CD4-positive, alpha-beta memory T cell (primary cell): Measurements from ENCODE around the gene FUT8. TPM values are rescaled to one million over a fixed set of nuclear protein-coding genes. Genes with fewer than 3 reads are reported as not detected.

Experiments used
- CTCF ChIA-PET: fragments of 350-600 bp; sonication (Branson Sonifier 250); formaldehyde crosslinking; loops from one replicate; lab custom pipeline; 2021; ENCODE audit warnings: inconsistent platforms; ENCODE audit not compliant: partially characterized antibody; lab: Charles Lee
- POLR2A ChIA-PET: fragments of 350-600 bp; sonication (Branson Sonifier 250); formaldehyde crosslinking; loops from one replicate; lab custom pipeline; 2021; ENCODE audit not compliant: partially characterized antibody; lab: Charles Lee
- DNase-seq, 5 donors: peaks; one replicate each; pipeline versions ENCODE4 v3.0.0 to v3.0.0-alpha.2; 2020 to 2022; ENCODE audit warnings: mixed read lengths in 1 of 5
- H3K27ac ChIP-seq: one replicate; pipeline ENCODE4 v1.7.0; 2013; ENCODE audit warnings: low read depth, low read length
- H3K27me3 ChIP-seq: 2 replicates; pipeline ENCODE4 v1.7.0; 2013; ENCODE audit warnings: mild to moderate bottlenecking, low read length, moderate library complexity; ENCODE audit not compliant: insufficient read depth
- H3K36me3 ChIP-seq: 2 replicates; pipeline ENCODE4 v1.7.0; 2013; ENCODE audit warnings: mild to moderate bottlenecking, low read length, moderate library complexity; ENCODE audit not compliant: insufficient read depth
- H3K4me1 ChIP-seq: 2 replicates; pipeline ENCODE4 v1.7.0; 2013; ENCODE audit warnings: mild to moderate bottlenecking, low read length, moderate library complexity; ENCODE audit not compliant: insufficient read depth
- H3K4me3 ChIP-seq, 2 donors: one replicate each; pipeline ENCODE4 v1.7.0; 2013; ENCODE audit warnings: low read length in 2 of 2, mild to moderate bottlenecking in 1 of 2
- H3K9me3 ChIP-seq, 2 donors: one replicate each; pipeline ENCODE4 v1.7.0; 2013; ENCODE audit warnings: low read length in 2 of 2, control low read depth in 1 of 2; ENCODE audit not compliant: control insufficient read depth in 1 of 2
- H3K27ac Mint-ChIP-seq, 7 donors: one replicate each; pipeline ENCODE4 v1.8.0; 2020 to 2021; ENCODE audit warnings: mixed read lengths in 7 of 7, mild to moderate bottlenecking in 6 of 7, inconsistent platforms in 3 of 7, moderate library complexity in 3 of 7
- H3K27me3 Mint-ChIP-seq, 2 donors: one replicate each; pipeline ENCODE4 v1.8.0; 2020 to 2021; ENCODE audit warnings: mixed read lengths in 2 of 2
- H3K36me3 Mint-ChIP-seq, 2 donors: one replicate each; pipeline ENCODE4 v1.8.0; 2020 to 2021; ENCODE audit warnings: mixed read lengths in 2 of 2, inconsistent platforms in 1 of 2, mild to moderate bottlenecking in 1 of 2
- H3K4me1 Mint-ChIP-seq, 4 donors: one replicate each; pipeline ENCODE4 v1.8.0; 2020 to 2021; ENCODE audit warnings: mixed read lengths in 4 of 4, mild to moderate bottlenecking in 1 of 4
- H3K4me3 Mint-ChIP-seq, 8 donors: one replicate each; pipeline ENCODE4 v1.8.0; 2020 to 2021; ENCODE audit warnings: mixed read lengths in 8 of 8, mild to moderate bottlenecking in 7 of 8, moderate library complexity in 6 of 8, inconsistent platforms in 3 of 8
- H3K9me3 Mint-ChIP-seq, 8 donors: one replicate each; pipeline ENCODE4 v1.8.0; 2020 to 2021; ENCODE audit warnings: mixed read lengths in 8 of 8, mild to moderate bottlenecking in 5 of 8, inconsistent platforms in 3 of 8, moderate library complexity in 1 of 8
- intact Hi-C: fragments of 100-400 bp; cut with micrococcal nuclease; formaldehyde crosslinking; loops from one replicate; pipeline ENCODE4 v1.15.1; 2023
- polyA plus RNA-seq, 2 donors: library from polyadenylated mRNA; unstranded; fragments of 300-500 nt; fragmentation: Illumina TruSeq; gene quantifications; one replicate each; pipeline ENCODE4 v1.2.3, GENCODE V29; 2021
- total RNA-seq, 2 experiments: library from RNA; stranded (reverse); gene quantifications; one replicate each; pipeline ENCODE4 v1.2.3, GENCODE V29; 2021

The FUT8 gene
- total and polyA plus RNA-seq, 4 experiments from 2014 or later, result 10.6 to 51.0 (median 32.2) TPM

DNA sequence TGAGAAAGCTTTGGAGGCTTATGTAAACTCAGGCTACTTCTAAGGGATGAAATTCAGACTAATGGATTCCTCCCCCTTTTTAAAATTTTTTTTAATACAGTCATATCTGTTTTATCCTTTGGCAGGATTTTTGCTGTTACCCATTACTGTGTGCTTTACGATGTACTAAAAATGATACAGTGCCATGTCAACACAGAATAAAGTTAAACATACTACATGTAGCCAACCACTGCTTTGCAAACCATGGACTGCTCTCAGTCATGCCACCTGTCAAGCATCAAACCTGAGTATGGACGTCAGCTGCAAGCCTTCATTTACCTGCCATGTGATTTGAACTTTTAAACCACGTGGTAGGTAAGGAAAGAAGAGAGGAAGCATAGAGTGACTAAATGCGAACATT, 325.8 kb downstream of the FUT8 start:
- intact Hi-C loops, result no loop called here
- peaks cover 53 to 57% of the 10 kb centered on the region in 2 donors for H3K36me3 Mint-ChIP-seq
- H3K9me3 ChIP-seq, result no peaks in the 10 kb centered on the region
- H3K27me3 ChIP-seq, result no peaks in the 10 kb centered on the region
- H3K4me1 ChIP-seq, result no peaks in the 10 kb centered on the region
- no peak for DNase-seq
- CTCF ChIA-PET, result no interaction called here
- H3K36me3 ChIP-seq, result no peaks in the 10 kb centered on the region
- H3K27me3 Mint-ChIP-seq, result no peaks in the 10 kb centered on the region
- H3K27ac ChIP-seq, result no peak overlapping the region
- POLR2A ChIA-PET, result no interaction called here
- no peak overlapping the region for H3K27ac Mint-ChIP-seq
- H3K4me3 ChIP-seq, result no peak overlapping the region
- H3K4me3 Mint-ChIP-seq, result no peak overlapping the region
- no peaks in the 10 kb centered on the region for H3K4me1 Mint-ChIP-seq
- no peaks in the 10 kb centered on the region for H3K9me3 Mint-ChIP-seq

- H3K27ac Mint-ChIP-seq, result peak overlapping the region in 1 of 7 donors; percentile 13
- no peaks in the 10 kb centered on the region for H3K9me3 Mint-ChIP-seq
- Histone ChIP-seq H3K4me1 (no peaks in the 10 kb centered on the region), H3K9me3 (no peaks in the 10 kb centered on the region), H3K27me3 (no peaks in the 10 kb centered on the region), H3K27ac (no peak overlapping the region), H3K36me3 (no peaks in the 10 kb centered on the region), H3K4me3 (no peak overlapping the region)
- H3K36me3 Mint-ChIP-seq, result peaks cover 24 to 33% of the 10 kb centered on the region in 2 donors
- peaks cover 0 to under 1% (median 0%) of the 10 kb centered on the region in 4 donors for H3K4me1 Mint-ChIP-seq
- H3K27me3 Mint-ChIP-seq, result no peaks in the 10 kb centered on the region
- intact Hi-C loops, result no loop called here
- H3K4me3 Mint-ChIP-seq, result no peak overlapping the region
- ChIA-PET POLR2A (no interaction called here), CTCF (no interaction called here)
- no peak for DNase-seq
Observed at GRCh38 chr14:65745396-65746190, 333.1 kb downstream of the FUT8 start.

DNA sequence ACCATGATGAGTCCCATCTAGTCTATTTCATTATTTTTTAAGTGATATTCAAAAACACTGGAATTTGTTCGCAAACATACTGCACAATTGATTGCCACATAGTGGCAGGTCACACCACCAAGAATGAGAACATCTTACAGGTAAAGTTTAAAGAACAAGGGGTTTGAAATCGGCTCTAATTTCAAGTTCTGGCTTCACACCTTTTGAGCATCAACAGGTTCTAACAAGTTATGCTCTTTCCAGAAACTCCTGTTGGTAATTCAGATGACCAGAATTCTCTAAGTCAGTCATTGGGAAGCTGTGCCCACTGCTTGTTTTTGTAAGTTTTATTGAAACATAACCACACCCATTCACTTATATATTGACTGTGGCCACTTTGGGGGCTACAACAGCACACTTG, 336.3 kb downstream of the FUT8 start:
- Histone ChIP-seq H3K4me3 (no peak overlapping the region), H3K27ac (no peak overlapping the region), H3K27me3 (no peaks in the 10 kb centered on the region), H3K36me3 (no peaks in the 10 kb centered on the region), H3K4me1 (no peaks in the 10 kb centered on the region), H3K9me3 (no peaks in the 10 kb centered on the region)
- H3K4me1 Mint-ChIP-seq, result peaks cover 0 to 14% (median 2%) of the 10 kb centered on the region in 4 donors
- intact Hi-C loops, result no loop called here
- ChIA-PET POLR2A (no interaction called here), CTCF (no interaction called here)
- H3K9me3 Mint-ChIP-seq, result peaks cover 0 to 2% (median 0%) of the 10 kb centered on the region in 8 donors
- no peak overlapping the region for H3K27ac Mint-ChIP-seq
- no peaks in the 10 kb centered on the region for H3K27me3 Mint-ChIP-seq
- H3K4me3 Mint-ChIP-seq, result no peak overlapping the region
- H3K36me3 Mint-ChIP-seq, result peaks cover 3 to 11% of the 10 kb centered on the region in 2 donors
- DNase-seq, result no peak

DNA sequence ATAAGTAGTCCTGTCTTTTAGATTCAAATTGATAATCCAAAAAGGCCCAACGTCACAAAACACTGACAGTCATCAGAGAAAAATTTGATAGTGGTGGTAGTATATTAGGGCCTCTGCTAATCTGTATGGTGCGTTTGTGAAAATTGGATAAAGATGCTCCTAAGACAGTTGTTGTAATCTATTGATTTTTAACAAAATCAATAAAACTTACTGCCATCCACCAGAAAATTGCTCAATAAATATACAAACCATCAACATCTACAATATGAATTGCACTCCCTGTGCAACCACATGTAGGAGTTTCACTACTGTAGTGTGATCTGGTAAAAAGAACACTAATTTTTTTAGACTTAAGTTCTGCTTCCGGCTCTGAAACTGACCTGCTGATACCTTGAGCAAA, 336.8 kb downstream of the FUT8 start:
- Mint-ChIP-seq H3K4me1 (peaks cover 0 to 14% (median 2%) of the 10 kb centered on the region in 4 donors), H3K27ac (no peak overlapping the region), H3K9me3 (peaks cover 0 to 2% (median 0%) of the 10 kb centered on the region in 8 donors), H3K4me3 (no peak overlapping the region), H3K27me3 (no peaks in the 10 kb centered on the region), H3K36me3 (peaks cover 3 to 8% of the 10 kb centered on the region in 2 donors)
- H3K9me3 ChIP-seq, result no peaks in the 10 kb centered on the region
- no peak overlapping the region for H3K27ac ChIP-seq
- no peak for DNase-seq
- H3K4me1 ChIP-seq, result no peaks in the 10 kb centered on the region
- no peaks in the 10 kb centered on the region for H3K36me3 ChIP-seq
- intact Hi-C loops, result no loop called here
- H3K27me3 ChIP-seq, result no peaks in the 10 kb centered on the region
- POLR2A ChIA-PET, result no interaction called here
- H3K4me3 ChIP-seq, result no peak overlapping the region
- CTCF ChIA-PET, result no interaction called here

GRCh38 chr14:65750906-65751305, 338.4 kb downstream of the FUT8 start:
- H3K4me3 ChIP-seq, result no peak overlapping the region
- H3K36me3 ChIP-seq, result no peaks in the 10 kb centered on the region
- Mint-ChIP-seq H3K4me3 (no peak overlapping the region), H3K4me1 (peaks cover 0 to 14% (median 2%) of the 10 kb centered on the region in 4 donors), H3K36me3 (peaks cover under 1 to 8% of the 10 kb centered on the region in 2 donors), H3K27me3 (no peaks in the 10 kb centered on the region), H3K9me3 (peaks cover 0 to 2% (median 0%) of the 10 kb centered on the region in 8 donors), H3K27ac (peak overlapping the region in 3 of 7 donors; percentile 23 to 82 (median 48))
- DNase-seq, result no peak
- no peak overlapping the region for H3K27ac ChIP-seq
- no peaks in the 10 kb centered on the region for H3K9me3 ChIP-seq
- intact Hi-C loops, result no loop called here
- H3K4me1 ChIP-seq, result no peaks in the 10 kb centered on the region
- ChIA-PET CTCF (no interaction called here), POLR2A (no interaction called here)
- no peaks in the 10 kb centered on the region for H3K27me3 ChIP-seq

DNA sequence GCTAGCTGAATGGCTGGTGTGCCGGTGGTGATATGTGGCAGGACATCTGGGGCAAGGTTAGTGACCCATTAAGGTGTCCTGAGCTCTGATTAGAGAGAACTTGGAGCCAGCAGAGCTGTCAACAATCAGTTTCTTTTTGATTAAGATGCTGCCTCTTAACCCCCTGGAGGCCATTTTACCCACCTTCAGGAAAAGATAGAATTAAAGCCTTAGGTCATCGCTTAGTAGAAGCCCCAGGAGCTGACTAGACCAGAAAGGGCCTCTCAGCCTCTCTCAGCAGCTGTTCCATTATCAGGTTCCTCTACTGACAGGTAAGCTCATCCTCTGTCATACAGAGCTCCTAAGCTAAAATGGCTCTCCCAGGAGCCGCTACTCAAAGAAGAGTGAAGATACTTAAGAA, 339.0 kb downstream of the FUT8 start:
- Histone ChIP-seq H3K27me3 (no peaks in the 10 kb centered on the region), H3K4me1 (no peaks in the 10 kb centered on the region), H3K36me3 (no peaks in the 10 kb centered on the region), H3K4me3 (no peak overlapping the region), H3K27ac (no peak overlapping the region), H3K9me3 (no peaks in the 10 kb centered on the region)
- intact Hi-C loops, result no loop called here
- Mint-ChIP-seq H3K4me3 (no peak overlapping the region), H3K9me3 (peaks cover 0 to 2% (median 0%) of the 10 kb centered on the region in 8 donors), H3K27me3 (no peaks in the 10 kb centered on the region), H3K36me3 (peaks cover 0 to 5% of the 10 kb centered on the region in 2 donors), H3K27ac (peak overlapping the region in 2 of 7 donors; percentile 13 to 48), H3K4me1 (peaks cover 0 to 14% (median 2%) of the 10 kb centered on the region in 4 donors)
- POLR2A ChIA-PET, result no interaction called here
- CTCF ChIA-PET, result no interaction called here
- no peak for DNase-seq

GRCh38 chr14:65753061-65753460, 340.5 kb downstream of the FUT8 start:
- no peaks in the 10 kb centered on the region for H3K36me3 Mint-ChIP-seq
- DNase-seq, result no peak
- H3K27me3 Mint-ChIP-seq, result no peaks in the 10 kb centered on the region
- H3K9me3 Mint-ChIP-seq, result peaks cover 0 to 2% (median 0%) of the 10 kb centered on the region in 8 donors
- ChIA-PET POLR2A (no interaction called here), CTCF (no interaction called here)
- Histone ChIP-seq H3K4me1 (no peaks in the 10 kb centered on the region), H3K27me3 (no peaks in the 10 kb centered on the region), H3K27ac (no peak overlapping the region), H3K9me3 (no peaks in the 10 kb centered on the region), H3K4me3 (no peak overlapping the region), H3K36me3 (no peaks in the 10 kb centered on the region)
- H3K4me3 Mint-ChIP-seq, result no peak overlapping the region
- intact Hi-C loops, result no loop called here
- no peak overlapping the region for H3K27ac Mint-ChIP-seq
- H3K4me1 Mint-ChIP-seq, result peaks cover 0 to 14% (median 2%) of the 10 kb centered on the region in 4 donors
